ENCODE measurements around the gene MT1G. TPM values are rescaled to one million over a fixed set of nuclear protein-coding genes. Genes with fewer than 3 reads are reported as not detected.

The MT1G gene
- total and polyA plus RNA-seq, 9 of the 15 experiments (the other 6 are each of a cell fraction or from before 2014, with no cell fraction given), result 0.28 to 1.7 (median 0.69) TPM; not detected in 4

- Histone ChIP-seq H3K9me1 (ENCODE audit: control insufficient read depth, insufficient read depth, low read length) (no peaks in the 10 kb centered on the region), H3K27me3 (ENCODE audit: control insufficient read depth in 2 of 2, insufficient read depth in 2 of 2, low read length in 2 of 2) (peaks cover 16 to 36% of the 10 kb centered on the region in 2 experiments; a peak in 4 of 5 replicates), H3K9me3 (replicated peaks; ENCODE audit: control insufficient read depth, insufficient read depth, low read depth, low read length) (no peaks in the 10 kb centered on the region), H4K20me1 (replicated peaks; ENCODE audit: control insufficient read depth, insufficient read depth, low read length) (no peaks in the 10 kb centered on the region), H3K4me1 (replicated peaks in 1 of 2; ENCODE audit: control insufficient read depth in 2 of 2, insufficient read depth in 2 of 2, low read length in 2 of 2) (peaks cover 0 to 7% of the 10 kb centered on the region in 2 experiments; a peak in 2 of 5 replicates), H3K79me2 (ENCODE audit: control insufficient read depth, insufficient read depth, low read length) (no peaks in the 10 kb centered on the region), H3K36me3 (ENCODE audit: control insufficient read depth, insufficient read depth, low read length) (no peaks in the 10 kb centered on the region), H3K4me3 (no peak within 1 kb of the TSS), H3K27ac (ENCODE audit: extremely low read depth, low read depth, low read length) (no peak within 1 kb of the TSS), H3K9ac (ENCODE audit: insufficient read depth in 1 of 2, low read depth in 2 of 2, low read length in 2 of 2) (no peak within 1 kb of the TSS), H2AFZ (ENCODE audit: low read depth, low read length) (no peak within 1 kb of the TSS), H3K4me2 (ENCODE audit: insufficient read depth, low read length) (no peak within 1 kb of the TSS)
- peak; percentile 56; the same call in 2 of the 3 replicates for ATAC-seq
- ChIA-PET POLR2A (interaction anchor here (1.0 kb wide), 1 partner anchor 13 kb away, joined by 4 read pairs; no protein-coding TSS in a partner anchor), CTCF (ENCODE audit: low intra/inter-chr PET ratio) (no interaction called here)
- no peak for DNase-seq (ENCODE audit: extremely low read depth in 1 of 4, low spot score in 3 of 4)
- WGBS (ENCODE audit: insufficient coverage, low coverage, missing lambda C conversion rate), result 23% methylated on average over 42 of the region's 62 CpGs
- no TSS peak for BruUV-seq (replicated peaks)
- no peak for FAIRE-seq
- TF ChIP-seq ZSCAN29 (IDR thresholded peaks at IDR 0.05), result no peak
- TF ChIP-seq ZNF57 (CRISPR knock-in tag; IDR thresholded peaks at IDR 0.05), result no peak
- no peak for TF ChIP-seq THRAP3 (IDR thresholded peaks at IDR 0.05; ENCODE audit: borderline replicate concordance)
- no peak for TF ChIP-seq RBM22 (IDR thresholded peaks at IDR 0.05; ENCODE audit: low read depth, low read length, poor library complexity, severe bottlenecking)
- TF ChIP-seq XRCC3 (IDR thresholded peaks at IDR 0.05), result no peak
- TF ChIP-seq, protein P1, sequence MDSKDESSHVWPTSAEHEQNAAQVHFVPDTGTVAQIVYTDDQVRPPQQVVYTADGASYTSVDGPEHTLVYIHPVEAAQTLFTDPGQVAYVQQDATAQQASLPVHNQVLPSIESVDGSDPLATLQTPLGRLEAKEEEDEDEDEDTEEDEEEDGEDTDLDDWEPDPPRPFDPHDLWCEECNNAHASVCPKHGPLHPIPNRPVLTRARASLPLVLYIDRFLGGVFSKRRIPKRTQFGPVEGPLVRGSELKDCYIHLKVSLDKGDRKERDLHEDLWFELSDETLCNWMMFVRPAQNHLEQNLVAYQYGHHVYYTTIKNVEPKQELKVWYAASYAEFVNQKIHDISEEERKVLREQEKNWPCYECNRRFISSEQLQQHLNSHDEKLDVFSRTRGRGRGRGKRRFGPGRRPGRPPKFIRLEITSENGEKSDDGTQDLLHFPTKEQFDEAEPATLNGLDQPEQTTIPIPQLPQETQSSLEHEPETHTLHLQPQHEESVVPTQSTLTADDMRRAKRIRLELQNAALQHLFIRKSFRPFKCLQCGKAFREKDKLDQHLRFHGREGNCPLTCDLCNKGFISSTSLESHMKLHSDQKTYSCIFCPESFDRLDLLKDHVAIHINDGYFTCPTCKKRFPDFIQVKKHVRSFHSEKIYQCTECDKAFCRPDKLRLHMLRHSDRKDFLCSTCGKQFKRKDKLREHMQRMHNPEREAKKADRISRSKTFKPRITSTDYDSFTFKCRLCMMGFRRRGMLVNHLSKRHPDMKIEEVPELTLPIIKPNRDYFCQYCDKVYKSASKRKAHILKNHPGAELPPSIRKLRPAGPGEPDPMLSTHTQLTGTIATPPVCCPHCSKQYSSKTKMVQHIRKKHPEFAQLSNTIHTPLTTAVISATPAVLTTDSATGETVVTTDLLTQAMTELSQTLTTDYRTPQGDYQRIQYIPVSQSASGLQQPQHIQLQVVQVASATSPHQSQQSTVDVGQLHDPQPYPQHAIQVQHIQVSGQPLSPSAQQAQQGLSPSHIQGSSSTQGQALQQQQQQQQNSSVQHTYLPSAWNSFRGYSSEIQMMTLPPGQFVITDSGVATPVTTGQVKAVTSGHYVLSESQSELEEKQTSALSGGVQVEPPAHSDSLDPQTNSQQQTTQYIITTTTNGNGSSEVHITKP (IDR thresholded peaks at IDR 0.05; ENCODE audit: partially characterized antibody), result no peak
- no peak for TF ChIP-seq ZNF79 (CRISPR knock-in tag; IDR thresholded peaks at IDR 0.05; ENCODE audit: low read depth)
- TF ChIP-seq NR3C1 (CRISPR knock-in tag; IDR thresholded peaks at IDR 0.05), result no peak
- in situ Hi-C loops (cut with MboI), result no loop called here
- intact Hi-C loops (cut with micrococcal nuclease), result no loop called here
Observed at GRCh38 chr16:56625140-56625942, 42.5 kb downstream of the MT1G start, which contains the start of gene MT1E. MT1E (plus strand) TSS chr16:56625781; CDS start chr16:56625852, 71 bp downstream.

All from K562 (cell line).